Stimulated activated effector memory CD8-positive, alpha-beta T cell treated with anti-CD3 and anti-CD28 coated beads, Interleukin-12 subunit alpha, Interleukin-12 subunit beta, amount 100 ng/mL, for 72 hours (primary cell): ENCODE data around the gene ITSN1.

Source experiments
- ATAC-seq: fragments of 150-1000 bp; cut with Tn5 transposase; 2 replicates; pipeline ENCODE4 v1.10.0; 2021
- DNase-seq, 2 donors: peaks; one replicate each; pipeline ENCODE4 v3.0.0; 2021 to 2022; ENCODE audit warnings: low spot score in 2 of 2
- H3K27ac Mint-ChIP-seq: one replicate; pipeline ENCODE4 v1.8.0; 2022; ENCODE audit warnings: mild to moderate bottlenecking, mixed read lengths
- H3K36me3 Mint-ChIP-seq: one replicate; pipeline ENCODE4 v1.8.0; 2022; ENCODE audit warnings: mild to moderate bottlenecking, mixed read lengths
- H3K4me1 Mint-ChIP-seq: one replicate; pipeline ENCODE4 v1.8.0; 2022; ENCODE audit warnings: mixed read lengths
- H3K4me3 Mint-ChIP-seq: one replicate; pipeline ENCODE4 v1.8.0; 2022; ENCODE audit warnings: mild to moderate bottlenecking, mixed read lengths
- H3K9me3 Mint-ChIP-seq: one replicate; pipeline ENCODE4 v1.8.0; 2022; ENCODE audit warnings: mixed read lengths

The ITSN1 gene

DNA sequence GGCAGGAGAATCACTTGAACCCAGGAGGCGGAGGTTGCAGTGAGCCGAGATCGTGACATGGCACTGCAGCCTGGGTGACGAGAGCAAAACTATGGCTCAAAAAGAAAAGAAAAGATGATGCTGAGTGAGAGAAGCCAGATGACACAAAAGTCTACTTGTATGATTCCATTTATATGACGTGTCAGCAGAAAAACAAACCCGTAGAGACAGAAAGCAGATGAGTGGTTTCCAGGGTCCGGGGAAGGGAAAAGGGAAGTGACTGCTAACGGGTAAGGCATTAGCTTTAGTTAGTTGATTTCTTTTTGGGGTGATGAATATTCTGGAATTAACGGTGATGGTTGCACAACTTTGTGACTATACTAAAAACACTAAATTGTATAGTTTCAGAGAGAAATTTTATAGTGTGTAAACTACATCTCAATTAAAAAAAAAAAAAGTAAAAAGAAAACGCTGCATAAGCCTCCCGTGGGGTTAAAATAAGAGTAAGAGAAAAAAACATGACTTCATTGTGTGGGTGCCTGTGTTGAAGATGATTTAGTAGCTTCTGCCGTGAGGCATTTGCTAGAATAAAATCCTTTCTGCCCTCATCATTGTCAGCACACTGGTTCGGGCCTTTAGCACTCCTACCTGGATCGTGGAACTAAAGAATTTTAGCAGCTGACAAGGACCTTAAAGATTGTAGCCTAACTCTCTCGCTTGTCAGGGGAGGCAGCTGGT, 298.0 kb downstream of the ITSN1 start:
- no peak for DNase-seq
- Mint-ChIP-seq H3K36me3 (peaks cover 67% of the 10 kb centered on the region), H3K27ac (peak overlapping the region; percentile 96), H3K4me1 (peaks cover 66% of the 10 kb centered on the region), H3K4me3 (peak overlapping the region; percentile 83), H3K9me3 (peaks cover 2% of the 10 kb centered on the region)
- peak; percentile 42 for ATAC-seq

DNA sequence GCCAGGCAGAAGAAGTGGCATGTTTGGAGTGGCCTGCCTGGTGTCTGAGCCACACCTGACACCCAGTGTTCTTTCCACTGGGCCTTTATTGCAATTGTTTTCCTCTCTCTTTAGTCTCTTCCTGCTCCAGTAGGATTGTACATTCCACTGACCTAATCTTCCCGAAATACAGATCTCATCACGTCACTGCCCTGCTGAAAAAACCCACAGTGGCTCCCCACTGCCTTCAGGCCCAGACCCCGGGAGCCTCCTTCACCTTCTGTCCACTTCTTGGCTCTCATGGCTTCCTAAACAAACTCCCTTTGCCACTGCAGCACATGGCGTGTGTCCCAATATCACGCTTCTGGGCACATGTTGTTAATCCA, 298.6 kb downstream of the ITSN1 start:
- Mint-ChIP-seq H3K4me3 (peak overlapping the region; percentile 83), H3K4me1 (peaks cover 61% of the 10 kb centered on the region), H3K36me3 (peaks cover 61% of the 10 kb centered on the region), H3K9me3 (peaks cover 2% of the 10 kb centered on the region), H3K27ac (peak overlapping the region; percentile 96)
- DNase-seq (no peak), ATAC-seq (no peak)

DNA sequence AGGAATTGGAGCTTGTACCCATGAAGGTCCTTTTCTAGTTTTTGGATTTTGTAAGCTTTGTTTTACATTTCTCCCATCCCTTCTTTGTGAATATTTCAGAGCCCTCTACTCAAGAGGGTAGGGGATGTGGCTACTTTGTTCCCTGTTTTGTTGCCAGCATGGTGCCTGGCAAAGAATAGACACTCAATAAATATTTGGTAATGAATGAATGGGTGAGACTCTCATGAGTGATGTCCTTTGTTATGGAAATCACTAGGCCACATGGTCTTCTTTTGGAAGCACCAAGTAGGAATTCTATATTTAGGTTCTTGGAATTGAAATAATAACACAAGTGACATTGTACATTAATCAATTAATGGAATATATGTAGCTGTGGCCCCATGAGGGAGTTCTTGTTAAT, 300.1 kb downstream of the ITSN1 start:
- Mint-ChIP-seq H3K4me1 (peaks cover 61% of the 10 kb centered on the region), H3K36me3 (peaks cover 52% of the 10 kb centered on the region), H3K4me3 (no peak overlapping the region), H3K27ac (peak overlapping the region; percentile 63), H3K9me3 (peaks cover 2% of the 10 kb centered on the region)
- DNase-seq (no peak), ATAC-seq (no peak)

DNA sequence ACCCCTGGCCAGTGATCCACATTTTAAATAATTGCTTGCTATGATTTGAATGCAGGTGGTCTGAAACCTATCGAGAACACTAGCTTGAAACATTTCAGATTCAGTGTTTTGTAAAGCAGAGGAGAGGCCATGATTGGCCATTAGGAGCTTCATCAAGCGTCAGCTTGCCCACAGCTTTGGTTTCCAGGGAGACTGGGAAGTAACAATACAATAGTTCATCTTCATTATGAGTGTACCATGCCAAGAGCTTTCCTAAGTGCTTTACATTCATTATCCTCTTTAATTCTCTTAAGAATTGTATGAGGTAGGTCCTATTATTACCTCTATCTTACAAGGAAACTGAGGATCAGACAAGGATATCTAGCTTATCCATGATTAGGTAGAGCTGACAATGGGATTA, 301.0 kb downstream of the ITSN1 start:
- H3K36me3 Mint-ChIP-seq, result peaks cover 52% of the 10 kb centered on the region
- ATAC-seq, result no peak
- H3K27ac Mint-ChIP-seq, result peak overlapping the region; percentile 63
- DNase-seq, result no peak
- no peak overlapping the region for H3K4me3 Mint-ChIP-seq
- H3K9me3 Mint-ChIP-seq, result peaks cover 2% of the 10 kb centered on the region
- H3K4me1 Mint-ChIP-seq, result peaks cover 62% of the 10 kb centered on the region

GRCh38 chr21:33944185-33944763, 302.0 kb downstream of the ITSN1 start:
- Mint-ChIP-seq H3K4me1 (peaks cover 62% of the 10 kb centered on the region), H3K4me3 (no peak overlapping the region), H3K36me3 (peaks cover 53% of the 10 kb centered on the region), H3K9me3 (peaks cover 2% of the 10 kb centered on the region), H3K27ac (peak overlapping the region; percentile 52)
- ATAC-seq, result no peak
- DNase-seq, result no peak

DNA sequence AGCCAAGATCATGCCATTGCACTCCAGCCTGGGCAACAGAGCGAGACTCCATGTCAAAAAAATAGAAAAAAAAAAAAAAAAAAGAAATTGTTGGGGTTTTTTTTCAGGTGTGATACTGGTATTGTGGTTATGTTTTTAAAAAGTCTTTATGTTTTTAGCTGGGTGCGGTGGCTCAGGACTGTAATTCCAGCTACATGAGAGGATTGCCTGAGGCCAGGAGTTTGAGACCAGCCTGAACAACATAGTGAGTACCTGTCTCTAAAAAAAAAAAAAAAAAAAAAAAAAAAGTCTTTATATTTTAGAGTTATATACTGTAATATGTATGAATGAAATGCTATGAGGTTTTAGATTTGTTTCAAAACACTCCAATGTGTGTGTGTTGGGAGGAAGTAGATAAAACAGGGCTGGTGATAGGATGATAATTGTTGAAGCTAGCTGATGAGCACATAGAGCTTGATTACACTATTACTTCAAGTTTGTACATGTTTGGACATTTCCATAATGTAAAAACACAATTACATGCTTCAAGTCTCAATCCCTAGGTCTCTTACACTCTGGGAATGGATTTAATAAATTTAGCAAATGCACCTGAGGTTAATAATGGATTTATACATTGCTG, 303.5 kb downstream of the ITSN1 start:
- Mint-ChIP-seq H3K9me3 (peaks cover 2% of the 10 kb centered on the region), H3K27ac (peak overlapping the region; percentile 99), H3K36me3 (peaks cover 57% of the 10 kb centered on the region), H3K4me3 (no peak overlapping the region), H3K4me1 (peaks cover 67% of the 10 kb centered on the region)
- no peak for DNase-seq
- ATAC-seq, result no peak

- ATAC-seq, result peak; percentile 80
- Mint-ChIP-seq H3K4me1 (peaks cover 74% of the 10 kb centered on the region), H3K9me3 (peaks cover 2% of the 10 kb centered on the region), H3K27ac (peak overlapping the region; percentile 99), H3K36me3 (peaks cover 60% of the 10 kb centered on the region), H3K4me3 (peak overlapping the region; percentile 77)
- peak; percentile 54 to 90 for DNase-seq
Observed at GRCh38 chr21:33947451-33948095, 305.3 kb downstream of the ITSN1 start.

GRCh38 chr21:33948096-33948950, 306.0 kb downstream of the ITSN1 start:
- peak; percentile 73 for ATAC-seq
- peak overlapping the region; percentile 99 for H3K27ac Mint-ChIP-seq
- peaks cover 2% of the 10 kb centered on the region for H3K9me3 Mint-ChIP-seq
- peaks cover 74% of the 10 kb centered on the region for H3K4me1 Mint-ChIP-seq
- peak overlapping the region; percentile 77 for H3K4me3 Mint-ChIP-seq
- peak; percentile 61 to 92 for DNase-seq
- peaks cover 62% of the 10 kb centered on the region for H3K36me3 Mint-ChIP-seq

GRCh38 chr21:33948951-33949444, 306.7 kb downstream of the ITSN1 start:
- Mint-ChIP-seq H3K9me3 (peaks cover 2% of the 10 kb centered on the region), H3K4me1 (peaks cover 74% of the 10 kb centered on the region)
- DNase-seq, result no peak

More at GRCh38 chr21:33948951-33949444, 306.7 kb downstream of the ITSN1 start:
- Mint-ChIP-seq H3K27ac (peak overlapping the region; percentile 99), H3K4me3 (peak overlapping the region; percentile 77), H3K36me3 (peaks cover 64% of the 10 kb centered on the region)
- no peak for ATAC-seq
